ENCODE measurements around the gene TEX14.
"Not testable (repeated sequence)": the region's sequence is repeated elsewhere in the genome, so short reads cannot be mapped to it uniquely, and the experiment has no call there.

TEX14 gene

GRCh38 chr17:58664302-58664701 is 27.5 kb downstream of the TEX14 start:
- WGBS: 70% methylated on average over 1 of the region's 2 CpGs
- Histone ChIP-seq H3K14ac (ENCODE audit: low read length in 2 of 2) (peak overlapping the region in 1 of 2 experiments; percentile 36), H3K27me3 (ENCODE audit: control insufficient read depth in 1 of 2, insufficient read depth in 1 of 2, low read length in 2 of 2) (no peaks in the 10 kb centered on the region), H3K36me3 (ENCODE audit: control insufficient read depth in 1 of 2, insufficient read depth in 2 of 2, low read depth in 1 of 2, low read length in 2 of 2) (no peaks in the 10 kb centered on the region), H3K27ac (ENCODE audit: low read length, poor library complexity, severe bottlenecking) (no peak overlapping the region), H2AFZ (ENCODE audit: low read depth, low read length) (no peak overlapping the region), H3K4me1 (ENCODE audit: control insufficient read depth, insufficient read depth, low read depth, low read length) (no peaks in the 10 kb centered on the region), H3K23ac (ENCODE audit: low read length in 2 of 2) (no peak overlapping the region), H3K4ac (ENCODE audit: low read depth in 1 of 2, low read length in 2 of 2) (no peak overlapping the region), H3K4me3 (ENCODE audit: insufficient read depth in 1 of 2, low read depth in 1 of 2, low read length in 2 of 2) (no peak overlapping the region), H2BK120ac (ENCODE audit: low read depth, low read length) (no peak overlapping the region), H3K9me3 (ENCODE audit: control insufficient read depth, low read length) (no peaks in the 10 kb centered on the region), H4K91ac (ENCODE audit: low read length) (no peak overlapping the region), H2BK5ac (ENCODE audit: low read depth, low read length, poor library complexity, severe bottlenecking) (no peak overlapping the region), H2BK12ac (ENCODE audit: low read length in 2 of 2) (no peak overlapping the region), H3K18ac (ENCODE audit: low read depth in 1 of 2, low read length in 2 of 2) (no peak overlapping the region), H3K4me2 (ENCODE audit: low read length, poor library complexity, severe bottlenecking) (no peak overlapping the region), H3K9ac (ENCODE audit: low read length) (no peak overlapping the region), H4K8ac (ENCODE audit: low read length) (no peak overlapping the region), H2BK15ac (ENCODE audit: low read depth, poor library complexity, severe bottlenecking) (no peak overlapping the region), H2AK5ac (ENCODE audit: low read length, severe bottlenecking) (no peak overlapping the region), H3K79me1 (replicated peaks; ENCODE audit: low read length, poor library complexity, severe bottlenecking) (no peaks in the 10 kb centered on the region)
- DNase-seq: no peak

GRCh38 chr17:58661499-58661898 is 30.3 kb downstream of the TEX14 start:
- Histone ChIP-seq H3K4me1 (ENCODE audit: control insufficient read depth, insufficient read depth, low read depth, low read length) (no peaks in the 10 kb centered on the region), H3K79me1 (replicated peaks; ENCODE audit: low read length, poor library complexity, severe bottlenecking) (no peaks in the 10 kb centered on the region), H4K8ac (ENCODE audit: low read length) (no peak overlapping the region), H2AFZ (ENCODE audit: low read depth, low read length) (no peak overlapping the region), H3K9ac (ENCODE audit: low read length) (no peak overlapping the region), H4K91ac (ENCODE audit: low read length) (no peak overlapping the region), H3K4ac (ENCODE audit: low read depth in 1 of 2, low read length in 2 of 2) (no peak overlapping the region), H2BK120ac (ENCODE audit: low read depth, low read length) (no peak overlapping the region), H3K4me2 (ENCODE audit: low read length, poor library complexity, severe bottlenecking) (no peak overlapping the region), H3K27ac (ENCODE audit: low read length, poor library complexity, severe bottlenecking) (no peak overlapping the region), H3K4me3 (ENCODE audit: insufficient read depth in 1 of 2, low read depth in 1 of 2, low read length in 2 of 2) (no peak overlapping the region), H2BK12ac (ENCODE audit: low read length in 2 of 2) (no peak overlapping the region), H2BK5ac (ENCODE audit: low read depth, low read length, poor library complexity, severe bottlenecking) (no peak overlapping the region), H2BK15ac (ENCODE audit: low read depth, poor library complexity, severe bottlenecking) (no peak overlapping the region), H3K18ac (ENCODE audit: low read depth in 1 of 2, low read length in 2 of 2) (no peak overlapping the region), H3K9me3 (ENCODE audit: control insufficient read depth, low read length) (no peaks in the 10 kb centered on the region), H3K36me3 (ENCODE audit: control insufficient read depth in 1 of 2, insufficient read depth in 2 of 2, low read depth in 1 of 2, low read length in 2 of 2) (no peaks in the 10 kb centered on the region), H3K23ac (ENCODE audit: low read length in 2 of 2) (no peak overlapping the region), H2AK5ac (ENCODE audit: low read length, severe bottlenecking) (no peak overlapping the region), H3K27me3 (ENCODE audit: control insufficient read depth in 1 of 2, insufficient read depth in 1 of 2, low read length in 2 of 2) (no peaks in the 10 kb centered on the region), H3K14ac (ENCODE audit: low read length in 2 of 2) (no peak overlapping the region)
- 95% methylated on average over 22 of the region's 26 CpGs for WGBS
- DNase-seq: no peak

DNA sequence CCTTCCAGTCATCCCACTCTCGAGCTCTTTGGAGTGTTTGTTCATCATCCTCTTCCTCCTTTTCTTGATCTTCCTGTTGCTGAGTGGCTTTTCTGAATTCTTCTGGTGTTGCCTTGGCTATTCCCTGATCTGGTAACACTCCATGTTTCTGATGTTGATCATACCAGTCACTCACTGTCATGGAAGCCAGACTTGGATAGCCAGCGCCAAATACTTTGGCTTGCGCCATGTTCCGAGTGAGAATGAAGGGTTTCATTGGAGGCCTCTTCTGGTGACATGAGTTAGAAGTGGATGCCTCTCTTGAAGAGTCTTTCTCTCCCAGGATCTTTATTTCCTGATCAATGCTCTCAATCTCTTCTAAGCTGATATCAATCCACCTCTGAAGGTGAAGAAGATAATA is 31.2 kb downstream of the TEX14 start:
- Histone ChIP-seq H2AFZ (ENCODE audit: low read depth, low read length) (no peak overlapping the region), H3K14ac (ENCODE audit: low read length in 2 of 2) (no peak overlapping the region), H3K23ac (ENCODE audit: low read length in 2 of 2) (no peak overlapping the region), H3K36me3 (ENCODE audit: control insufficient read depth in 1 of 2, insufficient read depth in 2 of 2, low read depth in 1 of 2, low read length in 2 of 2) (no peaks in the 10 kb centered on the region), H2BK12ac (ENCODE audit: low read length in 2 of 2) (no peak overlapping the region), H3K9ac (ENCODE audit: low read length) (no peak overlapping the region), H3K27me3 (ENCODE audit: control insufficient read depth in 1 of 2, insufficient read depth in 1 of 2, low read length in 2 of 2) (no peaks in the 10 kb centered on the region), H2AK5ac (ENCODE audit: low read length, severe bottlenecking) (no peak overlapping the region), H2BK5ac (ENCODE audit: low read depth, low read length, poor library complexity, severe bottlenecking) (no peak overlapping the region), H3K4me1 (ENCODE audit: control insufficient read depth, insufficient read depth, low read depth, low read length) (no peaks in the 10 kb centered on the region), H4K91ac (ENCODE audit: low read length) (no peak overlapping the region), H3K18ac (ENCODE audit: low read depth in 1 of 2, low read length in 2 of 2) (no peak overlapping the region), H3K9me3 (ENCODE audit: control insufficient read depth, low read length) (no peaks in the 10 kb centered on the region), H3K27ac (ENCODE audit: low read length, poor library complexity, severe bottlenecking) (no peak overlapping the region), H3K79me1 (replicated peaks; ENCODE audit: low read length, poor library complexity, severe bottlenecking) (no peaks in the 10 kb centered on the region), H4K8ac (ENCODE audit: low read length) (no peak overlapping the region), H2BK120ac (ENCODE audit: low read depth, low read length) (no peak overlapping the region), H3K4ac (ENCODE audit: low read depth in 1 of 2, low read length in 2 of 2) (no peak overlapping the region), H2BK15ac (ENCODE audit: low read depth, poor library complexity, severe bottlenecking) (no peak overlapping the region), H3K4me2 (ENCODE audit: low read length, poor library complexity, severe bottlenecking) (no peak overlapping the region), H3K4me3 (ENCODE audit: insufficient read depth in 1 of 2, low read depth in 1 of 2, low read length in 2 of 2) (no peak overlapping the region)
- WGBS: 90% methylated on average over 4 of the region's 4 CpGs
- DNase-seq: no peak

DNA sequence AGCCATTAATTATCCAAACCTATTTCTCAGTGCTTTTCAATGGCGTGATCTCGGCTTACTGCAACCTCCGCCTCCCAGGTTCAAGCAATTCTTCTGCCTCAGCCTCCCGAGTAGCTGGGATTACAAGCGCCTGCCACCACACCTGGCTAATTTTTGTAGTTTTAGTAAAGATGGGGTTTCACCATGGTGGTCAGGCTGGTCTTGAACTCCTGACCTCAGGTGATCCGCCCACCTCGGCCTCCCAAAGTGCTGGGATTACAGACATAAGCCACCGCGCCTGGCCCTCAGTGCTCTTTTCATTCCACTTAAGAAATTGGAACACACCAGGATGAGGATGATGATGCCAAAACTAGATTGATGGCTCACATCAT is 32.1 kb downstream of the TEX14 start:
- H3K79me1 ChIP-seq (replicated peaks; ENCODE audit: low read length, poor library complexity, severe bottlenecking); H3K18ac ChIP-seq (ENCODE audit: low read depth in 1 of 2, low read length in 2 of 2); H2BK120ac ChIP-seq (ENCODE audit: low read depth, low read length); H2BK12ac ChIP-seq (ENCODE audit: low read length in 2 of 2); H3K27ac ChIP-seq (ENCODE audit: low read length, poor library complexity, severe bottlenecking); H4K8ac ChIP-seq (ENCODE audit: low read length); H3K9me3 ChIP-seq (ENCODE audit: control insufficient read depth, low read length); H3K23ac ChIP-seq (ENCODE audit: low read length in 2 of 2); H3K4me1 ChIP-seq (ENCODE audit: control insufficient read depth, insufficient read depth, low read depth, low read length); DNase-seq; H2BK5ac ChIP-seq (ENCODE audit: low read depth, low read length, poor library complexity, severe bottlenecking); H3K36me3 ChIP-seq (ENCODE audit: control insufficient read depth in 1 of 2, insufficient read depth in 2 of 2, low read depth in 1 of 2, low read length in 2 of 2); H4K91ac ChIP-seq (ENCODE audit: low read length); H3K14ac ChIP-seq (ENCODE audit: low read length in 2 of 2); H2AK5ac ChIP-seq (ENCODE audit: low read length, severe bottlenecking); H2AFZ ChIP-seq (ENCODE audit: low read depth, low read length); H3K27me3 ChIP-seq (ENCODE audit: control insufficient read depth in 1 of 2, insufficient read depth in 1 of 2, low read length in 2 of 2); H3K4ac ChIP-seq (ENCODE audit: low read depth in 1 of 2, low read length in 2 of 2); H2BK15ac ChIP-seq (ENCODE audit: low read depth, poor library complexity, severe bottlenecking): not testable (repeated sequence)
- H3K4me2 ChIP-seq (ENCODE audit: low read length, poor library complexity, severe bottlenecking): peak overlapping the region; percentile 83
- WGBS: 80% methylated on average over 9 of the region's 9 CpGs
- peak overlapping the region in 1 of 2 experiments; percentile 66 for H3K4me3 ChIP-seq (ENCODE audit: insufficient read depth in 1 of 2, low read depth in 1 of 2, low read length in 2 of 2)
- peak overlapping the region; percentile 96 for H3K9ac ChIP-seq (ENCODE audit: low read length)
